HEK293T (cell line): ENCODE data around the gene TMEM39A.

Source experiments
- CTCF ChIA-PET: fragments of 350-600 bp; formaldehyde crosslinking; extraction: SDS; loops from one replicate; lab custom pipeline; 2021; ENCODE audit warnings: antibody characterized with exemption, inconsistent platforms; lab: Yijun Ruan, JAX
- POLR2A ChIA-PET: fragments of 350-600 bp; formaldehyde crosslinking; extraction: SDS; loops from one replicate; lab custom pipeline; 2020; ENCODE audit warnings: antibody characterized with exemption, inconsistent platforms; lab: Yijun Ruan, JAX
- DNase-seq: peaks from one replicate; pipeline ENCODE4 v3.0.0; 2012; ENCODE audit warnings: mixed read lengths; ENCODE audit errors: extremely low spot score
- ARNT ChIP-seq: fragments of 450-650 bp; IDR thresholded peaks from 2 replicates; pipeline ENCODE4 v1.6.1; 2017; ENCODE audit warnings: mild to moderate bottlenecking
- BHLHE40 ChIP-seq: fragments of 450-650 bp; IDR thresholded peaks from 2 replicates; pipeline ENCODE4 v1.6.1; 2016; ENCODE audit warnings: mild to moderate bottlenecking, moderate library complexity, borderline replicate concordance
- CTBP1 ChIP-seq: fragments of 450-650 bp; IDR thresholded peaks from 2 replicates; pipeline ENCODE4 v1.6.1; 2016; ENCODE audit warnings: borderline replicate concordance
- ELF4 ChIP-seq: fragments of 450-650 bp; IDR thresholded peaks from 2 replicates; pipeline ENCODE4 v1.6.1; 2017; ENCODE audit warnings: antibody characterized with exemption
- FOXA1 ChIP-seq: fragments of 450-650 bp; IDR thresholded peaks from 2 replicates; pipeline ENCODE4 v1.6.1; 2016; ENCODE audit warnings: mild to moderate bottlenecking
- FOXK2 ChIP-seq: fragments of 450-650 bp; IDR thresholded peaks from 2 replicates; pipeline ENCODE4 v1.6.1; 2016; ENCODE audit warnings: mild to moderate bottlenecking
- FOXM1 ChIP-seq: fragments of 450-650 bp; IDR thresholded peaks from 2 replicates; pipeline ENCODE4 v1.6.1; 2017; ENCODE audit warnings: mild to moderate bottlenecking, borderline replicate concordance
- HDGF ChIP-seq: fragments of 450-650 bp; IDR thresholded peaks from 2 replicates; pipeline ENCODE4 v1.6.1; 2017; ENCODE audit warnings: antibody characterized with exemption, borderline replicate concordance
- L3MBTL2 ChIP-seq: fragments of 450-650 bp; conservative IDR thresholded peaks from 2 replicates; pipeline ENCODE4 v1.6.1; 2016; ENCODE audit warnings: mild to moderate bottlenecking
- LEF1 ChIP-seq: fragments of 450-650 bp; IDR thresholded peaks from 2 replicates; pipeline ENCODE4 v1.6.1; 2017; ENCODE audit warnings: mild to moderate bottlenecking, borderline replicate concordance
- NFRKB ChIP-seq: fragments of 450-650 bp; IDR thresholded peaks from 2 replicates; pipeline ENCODE4 v1.6.1; 2016; ENCODE audit warnings: mild to moderate bottlenecking, moderate library complexity
- PKNOX1 ChIP-seq: fragments of 450-650 bp; IDR thresholded peaks from 2 replicates; pipeline ENCODE4 v1.6.1; 2016
- SP1 ChIP-seq: fragments of 450-650 bp; IDR thresholded peaks from 2 replicates; pipeline ENCODE4 v1.6.1; 2017
- SUZ12 ChIP-seq: fragments of 450-650 bp; IDR thresholded peaks from 2 replicates; pipeline ENCODE4 v1.6.1; 2016; ENCODE audit warnings: mild to moderate bottlenecking
- TARDBP ChIP-seq: fragments of 450-650 bp; IDR thresholded peaks from 2 replicates; pipeline ENCODE4 v1.6.1; 2016
- ZNF384 ChIP-seq: fragments of 450-650 bp; IDR thresholded peaks from 2 replicates; pipeline ENCODE4 v1.6.1; 2016

Gene TMEM39A

GRCh38 chr3:119492128-119492527 is 28.7 kb upstream of the TMEM39A start:
- ChIA-PET POLR2A (no interaction called here), CTCF (no interaction called here)

GRCh38 chr3:119490153-119490552 is 26.7 kb upstream of the TMEM39A start:
- CTCF ChIA-PET = no interaction called here
- POLR2A ChIA-PET = interaction anchor here (1.5 to 2.6 kb wide), 2 partner anchors 8 to 27 kb away, joined by 7 to 12 read pairs; partner anchors contain the start of genes TIMMDC1 and TMEM39A
- DNase-seq = no peak
- TF ChIP-seq PKNOX1 (no peak), CTBP1 (no peak), SP1 (no peak), BHLHE40 (no peak), ELF4 (no peak), SUZ12 (no peak), L3MBTL2 (no peak), FOXM1 (no peak), LEF1 (no peak), NFRKB (no peak), ZNF384 (no peak), FOXA1 (no peak), HDGF (no peak), FOXK2 (no peak), ARNT (no peak), TARDBP (no peak)

More at GRCh38 chr3:119492128-119492527, 28.7 kb upstream of the TMEM39A start:
- TF ChIP-seq ARNT = no peak
- no peak for TF ChIP-seq SUZ12
- no peak for TF ChIP-seq BHLHE40
- TF ChIP-seq FOXK2 = no peak
- no peak for TF ChIP-seq FOXA1
- no peak for TF ChIP-seq ZNF384
- no peak for TF ChIP-seq CTBP1
- no peak for DNase-seq

GRCh38 chr3:119485563-119485962 is 22.1 kb upstream of the TMEM39A start:
- TF ChIP-seq CTBP1 (no peak), ELF4 (no peak), L3MBTL2 (no peak), FOXK2 (no peak), SP1 (no peak), NFRKB (no peak), HDGF (no peak), FOXA1 (no peak), FOXM1 (no peak), BHLHE40 (no peak), ZNF384 (no peak), TARDBP (no peak), SUZ12 (no peak), LEF1 (no peak), PKNOX1 (no peak), ARNT (no peak)
- DNase-seq = no peak
- ChIA-PET CTCF (no interaction called here), POLR2A (interaction anchor here (1.2 kb wide), 1 partner anchor 13 kb away, joined by 4 read pairs; the partner anchor contains the start of gene TIMMDC1)

- POLR2A ChIA-PET = interaction anchor here (0.9 kb wide), 1 partner anchor 15 kb away, joined by 3 read pairs; no protein-coding TSS in a partner anchor
- TF ChIP-seq FOXA1 (no peak), HDGF (no peak), SP1 (no peak), FOXM1 (no peak), ARNT (no peak), L3MBTL2 (no peak), NFRKB (no peak), ELF4 (no peak), SUZ12 (no peak), FOXK2 (no peak), PKNOX1 (no peak), LEF1 (no peak), ZNF384 (no peak), BHLHE40 (no peak), CTBP1 (no peak), TARDBP (no peak)
- DNase-seq = no peak
- CTCF ChIA-PET = no interaction called here
These were observed 19.7 kb upstream of the TMEM39A start for GRCh38 chr3:119483101-119483500.

- CTCF ChIA-PET = no interaction called here
- DNase-seq = no peak
- TF ChIP-seq SUZ12 = no peak
- no peak for TF ChIP-seq ARNT
- no peak for TF ChIP-seq L3MBTL2
- no peak for TF ChIP-seq SP1
- TF ChIP-seq LEF1 = no peak
- no peak for TF ChIP-seq FOXM1
- no peak for TF ChIP-seq TARDBP
- no peak for TF ChIP-seq FOXA1
- TF ChIP-seq HDGF = no peak
- no peak for TF ChIP-seq ELF4
- TF ChIP-seq ZNF384 = no peak
- TF ChIP-seq NFRKB = no peak
- POLR2A ChIA-PET = interaction anchor here (1.6 kb wide), 1 partner anchor 17 kb away, joined by 4 read pairs; the partner anchor contains the start of gene TMEM39A
These were observed 17.7 kb upstream of the TMEM39A start for GRCh38 chr3:119481079-119481478.

GRCh38 chr3:119470866-119471265 is 7.5 kb upstream of the TMEM39A start:
- ChIA-PET POLR2A (interaction anchor here (1.4 kb wide), 1 partner anchor 27 kb away, joined by 3 read pairs; the partner anchor contains the start of gene TIMMDC1), CTCF (no interaction called here)
- DNase-seq = no peak
- TF ChIP-seq ZNF384 (no peak), CTBP1 (no peak), PKNOX1 (no peak), FOXA1 (no peak), BHLHE40 (no peak), TARDBP (no peak), ELF4 (no peak), SUZ12 (no peak), HDGF (no peak), L3MBTL2 (no peak), FOXM1 (no peak), SP1 (no peak), ARNT (no peak), LEF1 (no peak), FOXK2 (no peak), NFRKB (no peak)
